ENCODE results near the gene CNFN.

The CNFN gene

DNA sequence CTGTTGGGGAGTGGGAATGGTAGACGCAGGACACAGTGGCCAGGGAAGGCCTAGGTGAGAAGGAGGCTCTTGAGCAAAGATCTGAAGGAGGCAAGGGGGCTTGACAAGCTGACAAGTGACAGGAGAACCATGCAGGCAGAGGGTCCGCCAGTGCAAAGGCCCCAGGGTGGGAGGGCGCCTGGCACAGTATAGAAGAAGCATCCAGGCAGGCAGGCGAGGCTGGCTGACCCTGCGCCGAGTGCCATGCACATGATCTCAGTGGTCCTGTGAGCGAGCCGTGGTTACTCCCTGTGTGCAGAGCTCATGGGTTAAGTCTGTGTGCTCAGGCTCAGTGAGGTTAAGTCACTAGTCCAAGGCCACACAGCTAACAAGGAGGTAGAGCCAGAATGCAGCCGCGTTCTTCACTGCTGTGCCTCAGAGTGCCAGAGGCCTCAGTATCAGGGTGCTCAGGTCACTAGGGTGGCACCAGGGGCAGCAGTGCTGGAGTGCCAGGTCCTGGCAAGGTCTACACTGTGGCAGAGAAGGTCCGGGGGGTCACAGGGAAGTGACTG is 15.2 kb downstream of the CNFN start:
- TF ChIP-seq, protein P1, sequence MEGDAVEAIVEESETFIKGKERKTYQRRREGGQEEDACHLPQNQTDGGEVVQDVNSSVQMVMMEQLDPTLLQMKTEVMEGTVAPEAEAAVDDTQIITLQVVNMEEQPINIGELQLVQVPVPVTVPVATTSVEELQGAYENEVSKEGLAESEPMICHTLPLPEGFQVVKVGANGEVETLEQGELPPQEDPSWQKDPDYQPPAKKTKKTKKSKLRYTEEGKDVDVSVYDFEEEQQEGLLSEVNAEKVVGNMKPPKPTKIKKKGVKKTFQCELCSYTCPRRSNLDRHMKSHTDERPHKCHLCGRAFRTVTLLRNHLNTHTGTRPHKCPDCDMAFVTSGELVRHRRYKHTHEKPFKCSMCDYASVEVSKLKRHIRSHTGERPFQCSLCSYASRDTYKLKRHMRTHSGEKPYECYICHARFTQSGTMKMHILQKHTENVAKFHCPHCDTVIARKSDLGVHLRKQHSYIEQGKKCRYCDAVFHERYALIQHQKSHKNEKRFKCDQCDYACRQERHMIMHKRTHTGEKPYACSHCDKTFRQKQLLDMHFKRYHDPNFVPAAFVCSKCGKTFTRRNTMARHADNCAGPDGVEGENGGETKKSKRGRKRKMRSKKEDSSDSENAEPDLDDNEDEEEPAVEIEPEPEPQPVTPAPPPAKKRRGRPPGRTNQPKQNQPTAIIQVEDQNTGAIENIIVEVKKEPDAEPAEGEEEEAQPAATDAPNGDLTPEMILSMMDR (IDR thresholded peaks at IDR 0.05; ENCODE audit: low read depth, low read length): no peak
- no peak for DNase-seq (ENCODE audit: extremely low read depth, low read depth)

DNA sequence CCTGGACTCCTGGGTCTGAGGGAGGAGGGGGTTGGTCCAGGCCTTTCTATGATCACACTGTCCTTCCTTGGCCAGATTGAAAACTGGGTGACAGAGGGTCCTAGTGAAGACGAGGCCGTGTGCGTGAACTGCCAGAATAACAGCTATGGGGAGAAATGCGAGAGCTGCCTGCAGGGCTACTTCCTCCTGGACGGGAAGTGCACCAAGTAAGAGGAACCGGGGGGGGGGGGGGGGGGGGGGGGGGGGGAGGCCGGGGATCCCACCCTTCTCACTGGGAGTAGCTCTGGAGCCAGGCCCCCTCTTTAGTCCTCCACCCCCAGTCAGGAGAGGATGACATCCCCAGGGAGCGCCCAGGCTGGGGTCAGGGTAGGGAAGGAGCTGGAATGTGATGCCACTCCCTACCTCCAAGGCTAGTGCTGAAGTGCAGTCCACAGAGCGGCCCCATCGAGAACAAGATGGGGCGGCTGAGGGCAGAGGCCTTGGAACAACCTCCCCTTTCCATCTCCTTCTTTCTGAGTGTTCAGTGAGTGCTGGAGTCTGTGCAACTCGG is 19.4 kb downstream of the CNFN start:
- TF ChIP-seq, protein P1 (IDR thresholded peaks at IDR 0.05; ENCODE audit: low read depth, low read length): no peak
- DNase-seq (ENCODE audit: extremely low read depth, low read depth): no peak

DNA sequence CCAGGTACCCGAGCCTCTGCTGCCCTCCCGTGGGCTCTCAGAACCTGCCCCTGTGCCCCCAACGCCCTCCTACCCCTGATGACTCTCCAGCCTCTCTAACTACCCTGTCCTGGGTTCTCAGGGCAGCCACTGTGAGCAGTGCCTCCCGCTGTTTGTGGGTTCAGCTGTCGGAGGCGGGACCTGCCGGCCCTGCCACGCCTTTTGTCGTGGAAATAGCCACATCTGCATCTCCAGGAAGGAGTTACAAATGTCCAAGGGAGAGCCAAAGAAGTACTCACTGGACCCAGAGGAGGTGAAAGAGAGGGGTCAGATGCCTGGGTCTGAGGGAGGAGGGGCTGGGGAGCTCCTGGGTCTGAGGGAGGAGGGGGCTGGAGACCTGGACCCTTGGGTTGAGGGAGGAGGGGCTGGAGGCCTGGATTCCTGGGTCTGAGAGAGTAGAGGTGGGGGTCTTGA is 20.0 kb downstream of the CNFN start:
- DNase-seq (ENCODE audit: extremely low read depth, low read depth): no peak
- TF ChIP-seq, protein P1 (IDR thresholded peaks at IDR 0.05; ENCODE audit: low read depth, low read length): no peak

DNA sequence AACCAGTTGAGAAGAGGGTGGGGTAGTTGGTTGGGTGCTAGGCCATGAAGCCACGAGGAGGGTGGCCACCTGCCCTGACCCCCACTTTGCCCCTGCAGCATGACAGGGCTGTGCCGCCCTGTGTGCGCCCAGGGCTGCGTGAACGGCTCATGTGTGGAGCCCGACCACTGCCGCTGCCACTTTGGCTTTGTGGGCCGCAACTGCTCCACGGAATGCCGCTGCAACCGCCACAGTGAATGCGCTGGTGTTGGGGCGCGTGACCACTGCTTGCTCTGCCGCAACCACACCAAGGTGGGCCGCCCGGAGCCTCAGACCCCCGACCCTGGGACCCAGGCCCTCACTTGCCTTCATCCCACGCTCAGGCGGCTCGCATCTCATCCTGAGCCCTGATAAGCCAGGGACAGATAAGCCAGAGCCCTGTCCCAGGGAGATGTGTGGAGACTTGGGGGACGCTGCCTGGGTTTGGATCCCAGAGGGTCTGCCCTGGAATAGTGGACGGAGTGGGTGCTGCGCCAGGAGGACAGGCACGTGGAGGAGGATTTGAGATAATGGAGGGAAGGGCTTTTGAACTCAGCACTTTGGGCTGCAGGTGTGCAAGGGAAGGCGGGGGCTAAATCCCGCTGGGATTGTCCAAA is 20.5 kb downstream of the CNFN start:
- DNase-seq (ENCODE audit: extremely low read depth, low read depth): no peak
- TF ChIP-seq, protein P1 (IDR thresholded peaks at IDR 0.05; ENCODE audit: low read depth, low read length): no peak

DNA sequence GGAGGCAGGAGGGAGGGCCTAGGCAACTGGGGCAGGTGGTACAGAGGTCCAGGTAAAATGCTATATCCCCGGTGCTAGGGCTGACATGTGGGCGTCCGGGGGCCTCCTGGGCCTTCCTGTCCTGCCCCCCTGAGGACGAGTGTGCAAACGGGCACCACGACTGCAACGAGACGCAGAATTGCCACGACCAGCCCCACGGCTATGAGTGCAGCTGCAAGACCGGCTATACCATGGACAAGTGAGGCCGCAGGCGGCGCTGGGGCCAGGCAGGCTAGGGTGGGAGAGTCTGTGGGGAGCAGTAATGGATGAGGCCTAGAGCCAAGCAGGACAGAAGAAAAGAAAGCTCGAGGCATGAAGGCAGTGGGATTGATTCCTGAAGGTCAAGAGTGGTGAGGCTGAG is 21.3 kb downstream of the CNFN start:
- TF ChIP-seq, protein P1 (IDR thresholded peaks at IDR 0.05; ENCODE audit: low read depth, low read length): no peak
- DNase-seq (ENCODE audit: extremely low read depth, low read depth): no peak

DNA sequence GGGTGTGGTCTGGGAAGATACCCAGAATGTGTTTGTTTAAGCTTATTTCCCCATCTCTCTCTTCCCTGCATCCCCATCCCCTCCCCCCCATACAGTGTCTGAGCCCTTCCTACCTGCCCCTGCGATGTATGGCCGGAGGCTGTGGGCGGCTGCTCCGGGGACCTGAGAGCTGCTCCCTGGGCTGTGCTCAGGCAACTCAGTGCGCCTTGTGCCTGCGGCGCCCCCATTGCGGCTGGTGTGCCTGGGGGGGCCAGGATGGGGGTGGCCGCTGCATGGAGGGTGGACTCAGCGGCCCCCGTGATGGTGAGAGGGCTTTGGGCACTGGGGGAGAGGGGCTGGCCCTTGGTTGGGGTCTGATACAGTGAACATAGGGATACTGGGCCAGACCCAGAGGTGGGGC is 21.7 kb downstream of the CNFN start:
- DNase-seq (ENCODE audit: extremely low read depth, low read depth): no peak
- TF ChIP-seq, protein P1 (IDR thresholded peaks at IDR 0.05; ENCODE audit: low read depth, low read length): no peak

DNA sequence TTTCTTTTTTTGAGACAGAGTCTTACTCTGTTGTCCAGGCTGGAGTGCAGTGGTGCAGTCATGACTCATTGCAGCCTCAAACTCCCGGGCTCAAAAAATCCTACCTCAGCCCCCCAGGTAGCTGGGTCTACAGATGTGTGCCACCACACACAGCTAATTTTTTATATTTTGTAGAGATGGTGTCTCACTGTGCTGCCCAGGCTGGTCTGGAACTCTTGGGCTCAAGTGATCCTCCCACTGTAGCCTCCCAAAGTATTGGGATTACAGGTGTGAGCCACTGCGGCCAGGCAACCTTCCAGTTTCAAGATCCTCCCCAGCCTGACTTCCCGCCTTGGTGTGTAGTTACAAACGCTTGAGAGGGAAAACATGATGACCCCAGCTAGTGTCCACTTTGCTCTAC is 22.2 kb downstream of the CNFN start:
- TF ChIP-seq, protein P1 (IDR thresholded peaks at IDR 0.05; ENCODE audit: low read depth, low read length): no peak
- DNase-seq (ENCODE audit: extremely low read depth, low read depth): no peak
